Measurements from ENCODE around the gene MYO1H.

Gene MYO1H

DNA sequence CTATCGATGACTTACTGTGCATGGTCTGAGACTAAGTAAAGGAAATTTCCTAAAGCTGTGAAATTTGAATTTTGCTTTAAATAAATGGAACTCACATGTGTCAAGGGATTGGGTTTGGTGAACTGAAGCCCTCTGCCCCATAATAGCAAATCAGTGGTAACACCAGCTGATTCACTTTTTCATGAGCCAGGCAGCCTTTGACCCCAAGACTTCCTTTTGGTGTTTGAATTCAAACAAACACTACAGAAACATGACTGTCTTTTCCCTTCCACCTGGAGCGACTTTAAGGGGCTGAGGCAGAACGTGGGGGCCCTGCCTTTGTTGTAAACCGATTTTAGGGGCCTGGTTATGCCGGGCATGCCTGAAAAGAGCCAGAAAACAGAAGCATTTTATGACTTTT lies 100.6 kb downstream of the MYO1H start:
- Histone ChIP-seq H3K4me1 (no peaks in the 10 kb centered on the region), H3K4me3 (ENCODE audit: low read depth, low read length) (no peak overlapping the region), H3K36me3 (peaks cover 23% of the 10 kb centered on the region), H3K27me3 (no peaks in the 10 kb centered on the region), H3K9me3 (no peaks in the 10 kb centered on the region)
- TF ChIP-seq, protein P1, sequence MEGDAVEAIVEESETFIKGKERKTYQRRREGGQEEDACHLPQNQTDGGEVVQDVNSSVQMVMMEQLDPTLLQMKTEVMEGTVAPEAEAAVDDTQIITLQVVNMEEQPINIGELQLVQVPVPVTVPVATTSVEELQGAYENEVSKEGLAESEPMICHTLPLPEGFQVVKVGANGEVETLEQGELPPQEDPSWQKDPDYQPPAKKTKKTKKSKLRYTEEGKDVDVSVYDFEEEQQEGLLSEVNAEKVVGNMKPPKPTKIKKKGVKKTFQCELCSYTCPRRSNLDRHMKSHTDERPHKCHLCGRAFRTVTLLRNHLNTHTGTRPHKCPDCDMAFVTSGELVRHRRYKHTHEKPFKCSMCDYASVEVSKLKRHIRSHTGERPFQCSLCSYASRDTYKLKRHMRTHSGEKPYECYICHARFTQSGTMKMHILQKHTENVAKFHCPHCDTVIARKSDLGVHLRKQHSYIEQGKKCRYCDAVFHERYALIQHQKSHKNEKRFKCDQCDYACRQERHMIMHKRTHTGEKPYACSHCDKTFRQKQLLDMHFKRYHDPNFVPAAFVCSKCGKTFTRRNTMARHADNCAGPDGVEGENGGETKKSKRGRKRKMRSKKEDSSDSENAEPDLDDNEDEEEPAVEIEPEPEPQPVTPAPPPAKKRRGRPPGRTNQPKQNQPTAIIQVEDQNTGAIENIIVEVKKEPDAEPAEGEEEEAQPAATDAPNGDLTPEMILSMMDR (IDR thresholded peaks at IDR 0.05; ENCODE audit: low read depth, low read length): no peak
- no peak for DNase-seq

DNA sequence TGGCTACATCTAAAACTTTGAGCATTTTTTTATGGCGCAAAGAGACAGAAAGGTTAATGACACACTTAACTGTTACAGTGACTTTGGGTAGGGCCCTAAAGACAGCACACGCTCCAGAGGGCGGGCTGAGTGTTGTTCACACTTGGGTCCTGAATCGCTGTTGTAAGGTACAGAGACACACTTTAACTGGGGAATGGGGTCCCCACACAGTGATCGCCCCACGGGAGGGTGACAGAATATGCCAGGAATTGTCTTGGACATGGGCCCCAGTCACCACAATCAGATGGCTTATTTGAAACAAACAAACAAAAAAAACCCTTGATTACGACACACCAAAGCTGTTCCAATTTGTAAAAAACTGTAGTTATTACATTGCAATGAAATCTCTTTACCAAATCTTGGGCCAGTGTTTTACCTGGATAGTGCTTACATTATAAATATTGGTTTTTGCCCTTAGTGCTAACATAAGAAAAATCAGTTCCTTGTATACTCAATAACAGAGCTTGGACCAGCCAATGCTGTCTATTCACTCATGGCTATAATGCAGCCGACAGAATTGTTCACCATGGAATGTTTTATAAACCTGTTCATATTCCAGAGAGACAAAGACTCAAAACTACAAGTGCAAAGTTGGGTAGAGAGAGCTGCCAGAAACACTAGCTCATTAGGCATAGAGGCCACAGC lies 101.1 kb downstream of the MYO1H start:
- DNase-seq: no peak
- Histone ChIP-seq H3K4me3 (ENCODE audit: low read depth, low read length) (no peak overlapping the region), H3K4me1 (no peaks in the 10 kb centered on the region), H3K27me3 (no peaks in the 10 kb centered on the region), H3K9me3 (no peaks in the 10 kb centered on the region), H3K36me3 (peaks cover 23% of the 10 kb centered on the region)
- TF ChIP-seq, protein P1 (IDR thresholded peaks at IDR 0.05; ENCODE audit: low read depth, low read length): no peak

DNA sequence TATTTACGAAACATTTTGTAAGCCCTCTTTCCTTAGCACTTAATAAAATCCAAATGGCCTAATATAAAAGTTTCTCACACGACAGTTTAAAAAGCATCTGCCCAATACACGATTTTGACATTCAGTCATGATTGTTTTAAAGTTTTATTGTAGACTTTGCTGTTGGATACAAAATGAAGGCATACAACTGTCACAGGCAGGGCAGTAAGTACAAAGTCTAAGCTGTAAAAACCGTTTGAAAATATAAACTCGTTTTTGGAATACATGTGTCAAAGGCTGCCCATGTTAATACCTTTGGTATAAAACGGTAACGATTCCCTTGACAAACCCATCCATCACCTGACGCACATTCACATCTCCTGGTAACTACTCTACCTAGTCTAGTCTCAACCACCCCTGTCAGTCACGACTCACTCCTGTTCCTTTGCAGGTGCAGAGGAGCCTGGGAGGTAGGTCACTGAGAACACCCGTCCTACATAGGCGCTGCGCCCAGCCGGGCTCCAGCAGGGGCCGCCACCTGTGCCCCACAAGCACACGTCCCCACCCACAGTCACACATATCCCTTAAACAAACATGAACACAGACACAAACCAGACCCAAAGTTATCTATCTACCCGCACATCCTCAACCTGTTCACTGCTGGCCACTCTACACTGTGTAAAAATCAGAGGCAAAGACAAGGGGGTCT lies 102.3 kb downstream of the MYO1H start:
- H3K27me3 ChIP-seq: no peaks in the 10 kb centered on the region
- H3K4me3 ChIP-seq (ENCODE audit: low read depth, low read length): no peak overlapping the region
- no peak for DNase-seq
- H3K9me3 ChIP-seq: no peaks in the 10 kb centered on the region
- H3K36me3 ChIP-seq: peaks cover 23% of the 10 kb centered on the region
- TF ChIP-seq, protein P1 (IDR thresholded peaks at IDR 0.05; ENCODE audit: low read depth, low read length): no peak
- no peaks in the 10 kb centered on the region for H3K4me1 ChIP-seq

DNA sequence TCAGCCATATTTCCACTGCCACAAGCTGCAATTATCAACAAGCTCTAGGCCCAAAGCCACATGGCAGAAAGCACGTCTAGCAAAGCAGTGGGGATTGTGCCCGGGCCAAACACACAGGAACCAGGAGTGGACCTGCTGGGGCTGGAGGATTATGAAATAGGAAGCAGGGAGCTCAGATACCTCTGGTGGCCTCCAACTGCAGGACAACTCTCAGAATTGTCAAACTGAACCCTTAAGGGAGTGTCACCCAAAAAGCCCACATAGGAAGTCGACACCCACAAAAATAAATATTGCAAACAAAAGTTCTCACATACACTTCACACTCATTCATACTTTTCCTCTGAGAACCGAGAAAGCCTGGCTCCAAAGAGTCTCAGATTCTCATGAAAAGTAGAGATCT lies 103.3 kb downstream of the MYO1H start:
- H3K4me3 ChIP-seq (ENCODE audit: low read depth, low read length): no peak overlapping the region
- DNase-seq: no peak
- no peaks in the 10 kb centered on the region for H3K27me3 ChIP-seq
- H3K9me3 ChIP-seq: no peaks in the 10 kb centered on the region
- no peaks in the 10 kb centered on the region for H3K4me1 ChIP-seq
- peaks cover 31% of the 10 kb centered on the region for H3K36me3 ChIP-seq
- TF ChIP-seq, protein P1 (IDR thresholded peaks at IDR 0.05; ENCODE audit: low read depth, low read length): no peak

DNA sequence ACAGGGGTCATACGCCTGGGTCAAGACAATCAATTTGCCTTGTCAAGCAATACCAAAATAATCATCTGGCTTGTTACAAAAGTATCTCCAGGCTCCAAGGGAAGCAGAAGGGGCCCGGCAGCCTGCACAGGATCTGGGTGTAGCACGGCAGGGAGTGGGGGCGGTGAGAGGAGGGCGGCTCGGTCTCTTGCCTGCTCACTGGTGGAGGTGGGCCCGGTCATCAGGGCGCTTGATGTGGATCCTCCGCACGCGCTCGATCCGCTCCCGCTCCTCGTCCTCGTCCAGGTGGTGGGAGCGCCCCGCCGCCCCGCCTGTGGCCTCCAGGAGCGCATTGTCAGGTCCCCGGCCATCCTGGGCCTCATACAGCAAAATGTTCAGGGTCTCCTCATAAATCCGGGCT lies 103.7 kb downstream of the MYO1H start:
- TF ChIP-seq, protein P1 (IDR thresholded peaks at IDR 0.05; ENCODE audit: low read depth, low read length): no peak
- no peak for DNase-seq
- Histone ChIP-seq H3K36me3 (peaks cover 32% of the 10 kb centered on the region), H3K4me3 (ENCODE audit: low read depth, low read length) (no peak overlapping the region), H3K27me3 (no peaks in the 10 kb centered on the region), H3K4me1 (no peaks in the 10 kb centered on the region), H3K9me3 (no peaks in the 10 kb centered on the region)

DNA sequence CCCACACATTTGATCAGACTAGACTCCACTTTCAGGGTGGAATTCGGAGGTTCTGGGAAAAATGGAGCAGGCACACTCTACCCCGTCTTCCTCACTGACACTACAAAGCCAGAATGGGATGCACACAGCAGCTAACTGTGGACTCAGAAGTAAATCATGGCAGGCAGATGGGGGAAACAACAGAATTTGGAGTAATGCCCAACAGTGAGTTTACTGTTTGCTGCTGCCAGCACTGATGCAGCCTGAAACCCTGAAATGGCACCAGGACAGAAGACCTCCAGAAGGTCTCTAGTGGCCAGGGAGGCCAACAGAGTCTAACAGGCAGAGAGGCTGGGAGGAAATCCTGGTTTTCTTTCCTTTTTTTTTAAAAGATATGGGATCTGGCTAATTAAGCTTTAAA lies 104.8 kb downstream of the MYO1H start:
- H3K9me3 ChIP-seq: no peaks in the 10 kb centered on the region
- H3K27me3 ChIP-seq: no peaks in the 10 kb centered on the region
- no peak overlapping the region for H3K4me3 ChIP-seq (ENCODE audit: low read depth, low read length)
- peaks cover 41% of the 10 kb centered on the region for H3K36me3 ChIP-seq
- H3K4me1 ChIP-seq: no peaks in the 10 kb centered on the region
- TF ChIP-seq, protein P1 (IDR thresholded peaks at IDR 0.05; ENCODE audit: low read depth, low read length): no peak
- DNase-seq: no peak

Data from BE2C (cell line).